ENCODE data around the gene FAM89A. TPM values are rescaled to one million over a fixed set of nuclear protein-coding genes. Genes with fewer than 3 reads are reported as not detected.

FAM89A gene
- total and polyA plus RNA-seq, 2 donors (not counting 3 experiments of a cell fraction or from before 2014, with no cell fraction given), result 21.0 to 24.0 TPM

GRCh38 chr1:230994860-230995259, 45.2 kb downstream of the FAM89A start:
- no peak overlapping the region for H3K27ac ChIP-seq (ENCODE audit: insufficient read depth, low read depth, low read length)
- no peaks in the 10 kb centered on the region for H4K20me1 ChIP-seq (replicated peaks; ENCODE audit: control insufficient read depth, extremely low read depth, insufficient read depth, low read length)
- intact Hi-C loops (cut with micrococcal nuclease) (no loop called here), dilution Hi-C loops (cut with MboI; ENCODE audit: extremely low pct_ligation_motif_present, low sequenced_read_pairs) (no loop called here)
- no peak for FAIRE-seq
- no peaks in the 10 kb centered on the region for H3K27me3 ChIP-seq (ENCODE audit: control insufficient read depth in 2 of 2, insufficient read depth in 2 of 2, low read length in 2 of 2)
- no peaks in the 10 kb centered on the region for H3K9me1 ChIP-seq (replicated peaks; ENCODE audit: control insufficient read depth, extremely low read depth, insufficient read depth, low read length)
- no TSS peak for BruUV-seq (replicated peaks)
- no peaks in the 10 kb centered on the region for H3K4me1 ChIP-seq (ENCODE audit: control insufficient read depth, extremely low read depth, insufficient read depth, low read length)
- POLR2A ChIA-PET, result no interaction called here
- no peak overlapping the region for H3K9ac ChIP-seq (replicated peaks; ENCODE audit: extremely low read depth, insufficient read depth, low read length)
- no peak overlapping the region for H2AFZ ChIP-seq (ENCODE audit: low read depth, low read length)
- H3K79me2 ChIP-seq (ENCODE audit: control insufficient read depth, insufficient read depth, low read length), result no peaks in the 10 kb centered on the region
- H3K36me3 ChIP-seq (ENCODE audit: control insufficient read depth in 2 of 2, extremely low read depth in 1 of 2, insufficient read depth in 2 of 2, low read length in 2 of 2), result peaks cover 9 to 33% of the 10 kb centered on the region in 2 experiments
- H3K9me3 ChIP-seq (replicated peaks; ENCODE audit: control insufficient read depth, insufficient read depth, low read length), result no peaks in the 10 kb centered on the region
- DNase-seq (ENCODE audit: low read depth, low spot score), result no peak
- no peak for TF ChIP-seq FOS (IDR thresholded peaks at IDR 0.05; ENCODE audit: borderline replicate concordance, insufficient read depth, low read length)
- TF ChIP-seq EZH2 (IDR thresholded peaks at IDR 0.05; ENCODE audit: borderline replicate concordance, low read depth, low read length, severe bottlenecking), result no peak
- TF ChIP-seq GATA2 (IDR thresholded peaks at IDR 0.05; ENCODE audit: insufficient read depth, insufficient read length, low read depth, low read length), result no peak
- TF ChIP-seq MYC (IDR thresholded peaks at IDR 0.05; ENCODE audit: low read depth, low read length), result no peak
- no peak for TF ChIP-seq MAX (IDR thresholded peaks at IDR 0.05; ENCODE audit: insufficient read depth, insufficient read length)
- no peak for TF ChIP-seq POLR2A (IDR thresholded peaks at IDR 0.05; ENCODE audit: low read depth, low read length)
- TF ChIP-seq JUN (IDR thresholded peaks at IDR 0.05; ENCODE audit: borderline replicate concordance, insufficient read depth, insufficient read length, low read depth), result no peak
- no peak for TF ChIP-seq POLR2AphosphoS5 (IDR thresholded peaks at IDR 0.05; ENCODE audit: insufficient read depth, low read depth, low read length)
- no peak for TF ChIP-seq CTCF (IDR thresholded peaks at IDR 0.05; ENCODE audit: extremely low read depth in 1 of 2, insufficient read depth in 1 of 2, low read depth in 1 of 2, low read length in 2 of 2)
- H3K4me3 ChIP-seq (replicated peaks in 1 of 3; ENCODE audit: insufficient read depth in 1 of 3, low read depth in 1 of 3, low read length in 3 of 3), result no peak overlapping the region
- CTCF ChIA-PET, result no interaction called here
- no peak overlapping the region for H3K4me2 ChIP-seq (ENCODE audit: insufficient read depth, low read length)

Data from endothelial cell of umbilical vein (primary cell).